Heart left ventricle (tissue), 16 donors: ENCODE results near the gene ADGRV1. TPM values are rescaled to one million over a fixed set of nuclear protein-coding genes. Genes with fewer than 3 reads are reported as not detected.

ENCODE experiments used
- ATAC-seq, 4 donors: fragments of 200-7000 bp; cut with Tn5 transposase; one replicate each; pipeline ENCODE4 v1.9.1; 2020 to 2022; ENCODE audit warnings: moderate library complexity in 4 of 4, mild to moderate bottlenecking in 3 of 4, moderate number of reproducible peaks in 1 of 4
- DNase-seq, 5 donors: peaks; one replicate each; pipeline ENCODE4 v3.0.0-alpha.2; 2020
- H3K27ac ChIP-seq, 12 donors: fragments of 200-600 bp; sonication (generic) in 4 of 12; one replicate each; pipeline versions ENCODE4 v1.5.0 to v1.8.0; 2016 to 2022; ENCODE audit warnings: mild to moderate bottlenecking in 2 of 12
- H3K27me3 ChIP-seq, 9 donors: fragments of 200-600 bp; sonication (generic) in 2 of 9; one replicate each; pipeline versions ENCODE4 v1.5.1 to v1.8.0; 2016 to 2022; ENCODE audit warnings: mild to moderate bottlenecking in 3 of 9
- H3K36me3 ChIP-seq, 9 donors: fragments of 200-600 bp; sonication (generic) in 2 of 9; one replicate each; pipeline versions ENCODE4 v1.5.0 to v1.8.0; 2018 to 2022; ENCODE audit warnings: mild to moderate bottlenecking in 2 of 9
- H3K4me1 ChIP-seq, 12 donors: fragments of 200-600 bp; sonication (generic) in 4 of 12; one replicate each; pipeline versions ENCODE4 v1.5.0 to v1.8.0; 2016 to 2022; ENCODE audit warnings: mild to moderate bottlenecking in 3 of 12
- H3K4me3 ChIP-seq, 12 donors: fragments of 200-600 bp; sonication (generic) in 4 of 12; one replicate each; pipeline versions ENCODE4 v1.5.0 to v1.8.0; 2017 to 2022; ENCODE audit warnings: mild to moderate bottlenecking in 9 of 12, moderate library complexity in 4 of 12
- H3K9me3 ChIP-seq, 12 donors: fragments of 200-600 bp; sonication (generic) in 4 of 12; one replicate each; pipeline versions ENCODE4 v1.5.0 to v1.8.0; 2016 to 2022; ENCODE audit warnings: mild to moderate bottlenecking in 1 of 12
- CTCF ChIP-seq, 12 donors: fragments of 200-600 bp; sonication (generic) in 4 of 12; IDR thresholded peaks; one replicate each; pipeline versions ENCODE4 v1.5.0 to v1.8.0; 2018 to 2022; ENCODE audit warnings: antibody characterized with exemption in 12 of 12, mild to moderate bottlenecking in 5 of 12
- POLR2A ChIP-seq, 2 donors: fragments of 450-650 bp; IDR thresholded peaks; one replicate each; pipeline ENCODE4 v1.6.1; 2017; ENCODE audit warnings: antibody characterized with exemption in 2 of 2, mild to moderate bottlenecking in 2 of 2, moderate library complexity in 2 of 2
- WGBS, 4 donors: extraction: QIAGEN DNeasy Blood & Tissue Kit in 2 of 4; methylation state at CpG; one replicate each; pipeline versions ENCODE4 v1.1.5 to v1.1.7; 2013 to 2018; 5-methylcytosine and 5-hydroxymethylcytosine counted together
- intact Hi-C, 10 donors: fragments of 100-400 bp; cut with DNase I; formaldehyde crosslinking; loops; one replicate each; pipeline versions ENCODE4 v1.11.1 to v1.14.2; 2022
- polyA plus RNA-seq, 2 donors: library from polyadenylated mRNA; stranded (reverse); fragments of 200-250 nt; gene quantifications; one replicate each; pipeline ENCODE4 v1.2.3, GENCODE V29; 2013
- total RNA-seq, 9 donors: library from RNA; depleted of rRNA in 2 of 9; stranded (reverse); fragments of >200 nt in 2 of 9; fragmentation: NEBNext Ultra II Directional in 3 of 9; extraction: Animal tissue kit (Norgen Biotek cat#: 25700) in 3 of 9; gene quantifications; one replicate each; pipeline versions ENCODE4 v1.1.0 to v1.2.4, GENCODE V29; 2016 to 2023
- donor health status: ischemic (EF 13 %, LVEDD 7.1; RV severe dilation, severe dysfunction).
- donor health status: healthy with polysubstance abuse.
- donor health status: DM: no; HTN: yes; CAD: no.
- donor health status: DM: no; HTN: no; CAD: no.
- donor health status: ischemic (EF 25% LVEDD 6.9; RV normal size, moderate dysfunction).
- donor health status: ischemic (EF 25% LVEDD 5.7; RV mildly dilated, moderate dysfunction).
- donor health status: healthy.
- donor health status: DM: yes; HTN: yes; CAD: no.
- donor health status: ischemic (EF 35%, LVEDD 5.7; RV mildly dilated, moderate dysfunction).
- donor health status: nonischemic (EF 11% LVEDD 7.7; RV severe dilation, severe dysfunction).
- donor health status: DM: yes; HTN: yes; CAD: no.
- donor health status: PGD.
- donor health status: ischemic (EF 29% LVEDD 5.4; RV normal size, mild dysfunction).
- donor health status: nonischemic (EF 23%, LVEDD 6.1; RV moderate dilation, normal function).

Gene ADGRV1
- total and polyA plus RNA-seq, 11 donors: 0.25 to 0.29 TPM; not detected in 9

- Histone ChIP-seq H3K4me1 (no peaks in the 10 kb centered on the region), H3K27me3 (no peaks in the 10 kb centered on the region), H3K9me3 (peaks cover 0 to 9% (median 0%) of the 10 kb centered on the region in 12 donors), H3K36me3 (no peaks in the 10 kb centered on the region), H3K27ac (no peak overlapping the region), H3K4me3 (no peak overlapping the region)
- intact Hi-C loops: no loop called here
- WGBS, 4 donors: 79 to 86% (median 84%) methylated on average over 2 of the region's 2 CpGs
- TF ChIP-seq POLR2A (IDR thresholded peaks at IDR 0.05) (no peak), CTCF (IDR thresholded peaks at IDR 0.05) (no peak)
- DNase-seq (no peak), ATAC-seq (no peak)
Observed at GRCh38 chr5:90833753-90834152, 275.2 kb downstream of the ADGRV1 start.

- Histone ChIP-seq H3K9me3 (peaks cover 0 to 9% (median 0%) of the 10 kb centered on the region in 12 donors), H3K36me3 (no peaks in the 10 kb centered on the region), H3K4me1 (no peaks in the 10 kb centered on the region), H3K27ac (no peak overlapping the region), H3K4me3 (no peak overlapping the region), H3K27me3 (no peaks in the 10 kb centered on the region)
- ATAC-seq: no peak
- TF ChIP-seq CTCF (IDR thresholded peaks at IDR 0.05): no peak
- TF ChIP-seq POLR2A (IDR thresholded peaks at IDR 0.05): no peak
- intact Hi-C loops: no loop called here
- DNase-seq: no peak
- 79 to 96% (median 95%) methylated on average over 3 of the region's 3 CpGs for WGBS, 4 donors
Observed at GRCh38 chr5:90834711-90835110, 276.1 kb downstream of the ADGRV1 start.

- 78 to 82% (median 80%) methylated on average over 5 of the region's 5 CpGs for WGBS, 4 donors
- Histone ChIP-seq H3K27me3 (peaks cover 0 to 3% (median 0%) of the 10 kb centered on the region in 9 donors), H3K9me3 (no peaks in the 10 kb centered on the region), H3K4me3 (no peak overlapping the region), H3K27ac (no peak overlapping the region), H3K36me3 (no peaks in the 10 kb centered on the region), H3K4me1 (no peaks in the 10 kb centered on the region)
- TF ChIP-seq POLR2A (IDR thresholded peaks at IDR 0.05) (no peak), CTCF (IDR thresholded peaks at IDR 0.05) (no peak)
- DNase-seq (no peak), ATAC-seq (no peak)
- intact Hi-C loops: no loop called here
Observed at GRCh38 chr5:90843443-90843842, 284.8 kb downstream of the ADGRV1 start.

GRCh38 chr5:90844931-90845330 lies 286.3 kb downstream of the ADGRV1 start:
- H3K27ac ChIP-seq: no peak overlapping the region
- no peaks in the 10 kb centered on the region for H3K4me1 ChIP-seq
- intact Hi-C loops: no loop called here
- ATAC-seq (no peak), DNase-seq (no peak)
- H3K27me3 ChIP-seq: peaks cover 0 to 3% (median 0%) of the 10 kb centered on the region in 9 donors
- TF ChIP-seq POLR2A (IDR thresholded peaks at IDR 0.05): no peak
- no peak for TF ChIP-seq CTCF (IDR thresholded peaks at IDR 0.05)
- no peaks in the 10 kb centered on the region for H3K9me3 ChIP-seq
- no peaks in the 10 kb centered on the region for H3K36me3 ChIP-seq
- WGBS, 4 donors: 74 to 84% (median 79%) methylated on average over 5 of the region's 5 CpGs
- no peak overlapping the region for H3K4me3 ChIP-seq
